PC-3 (cell line): ENCODE results near the gene HFM1. TPM values are rescaled to one million over a fixed set of nuclear protein-coding genes. Genes with fewer than 3 reads are reported as not detected.

Experiments used
- ATAC-seq: fragments of 200-7000 bp; cut with Tn5 transposase; 2 replicates; pipeline ENCODE4 v1.9.1; 2020; ENCODE audit warnings: mild to moderate bottlenecking, moderate library complexity
- BruUV-seq: library from RNA; stranded (reverse); fragments of 400-500 nt; replicated peaks from 2 replicates; lab custom pipeline; 2021; lab: Mats Ljungman, UMichigan
- CTCF ChIA-PET: fragments of 300-600 bp; sonication (Branson Sonifier 250); formaldehyde crosslinking; loops from one replicate; lab custom pipeline; 2022; ENCODE audit warnings: antibody characterized with exemption; lab: Charles Lee
- POLR2A ChIA-PET: fragments of 300-600 bp; sonication (Branson Sonifier 250); formaldehyde crosslinking; loops from one replicate; lab custom pipeline; 2022; ENCODE audit warnings: antibody characterized with exemption; ENCODE audit not compliant: unreplicated experiment; lab: Charles Lee
- DNase-seq: peaks from one replicate; pipeline ENCODE4 v3.0.0-alpha.2; 2015
- H2AFZ ChIP-seq: fragments of 300-600 bp; sonication (generic); 2 replicates; pipeline ENCODE4 v1.6.0; 2016; ENCODE audit warnings: antibody characterized with exemption, low read length
- H3F3A ChIP-seq: fragments of 300-600 bp; sonication (generic); one replicate; pipeline ENCODE4 v1.6.0; 2017; ENCODE audit warnings: antibody characterized with exemption, low read length, control low read depth, mild to moderate bottlenecking; ENCODE audit not compliant: unreplicated experiment
- H3K27ac ChIP-seq: fragments of 300-600 bp; sonication (generic); 2 replicates; pipeline ENCODE4 v1.5.1; 2016; ENCODE audit warnings: mild to moderate bottlenecking, low read length
- H3K27me3 ChIP-seq: fragments of 300-600 bp; sonication (generic); 2 replicates; pipeline ENCODE4 v1.6.1; 2016; ENCODE audit warnings: low read length, mixed read lengths
- H3K36me3 ChIP-seq: fragments of 300-600 bp; sonication (generic); 2 replicates; pipeline ENCODE4 v1.6.1; 2016; ENCODE audit warnings: low read depth, mixed run types, low read length, mixed read lengths
- H3K4me1 ChIP-seq: fragments of 300-600 bp; sonication (generic); 2 replicates; pipeline ENCODE4 v1.5.1; 2016; ENCODE audit warnings: low read length; ENCODE audit not compliant: insufficient read depth
- H3K4me2 ChIP-seq: fragments of 300-600 bp; sonication (generic); 2 replicates; pipeline ENCODE4 v1.6.0; 2016; ENCODE audit warnings: low read length
- H3K4me3 ChIP-seq: fragments of 300-600 bp; sonication (generic); 2 replicates; pipeline ENCODE4 v1.5.1; 2016; ENCODE audit warnings: mild to moderate bottlenecking, low read length, mixed read lengths
- H3K79me2 ChIP-seq: fragments of 300-600 bp; sonication (generic); 2 replicates; pipeline ENCODE4 v1.6.1; 2017; ENCODE audit warnings: low read length, mixed read lengths
- H3K9ac ChIP-seq: fragments of 300-600 bp; sonication (generic); 2 replicates; pipeline ENCODE4 v1.6.0; 2016; ENCODE audit warnings: mild to moderate bottlenecking, low read length
- H3K9me2 ChIP-seq: fragments of 300-600 bp; sonication (generic); replicated peaks from 2 replicates; pipeline ENCODE4 v1.6.1; 2016; ENCODE audit warnings: mixed run types, low read length, mixed read lengths
- H3K9me3 ChIP-seq: fragments of 300-600 bp; sonication (generic); 2 replicates; pipeline ENCODE4 v1.6.1; 2016; ENCODE audit warnings: low read length, mixed read lengths
- H4K20me1 ChIP-seq: fragments of 300-600 bp; sonication (generic); 2 replicates; pipeline ENCODE4 v1.6.1; 2016; ENCODE audit warnings: low read length, mixed read lengths
- CTCF ChIP-seq: fragments of 300-600 bp; sonication (generic); conservative IDR thresholded peaks from 2 replicates; pipeline ENCODE4 v1.5.1; 2017; ENCODE audit warnings: antibody characterized with exemption, low read depth, mild to moderate bottlenecking, low read length
- EZH2 ChIP-seq: fragments of 300-600 bp; sonication (generic); IDR thresholded peaks from one replicate; pipeline ENCODE4 v1.6.1; 2017; ENCODE audit warnings: antibody characterized with exemption, mild to moderate bottlenecking, low read length; ENCODE audit not compliant: unreplicated experiment
- EZH2phosphoT487 ChIP-seq: fragments of 300-600 bp; sonication (generic); IDR thresholded peaks from 2 replicates; pipeline ENCODE4 v1.6.1; 2018; ENCODE audit warnings: mild to moderate bottlenecking, antibody characterized with exemption, low read length, borderline replicate concordance
- intact Hi-C: fragments of 100-400 bp; cut with micrococcal nuclease; formaldehyde crosslinking; loops from 2 replicates; pipeline ENCODE4 v1.9.0; 2023
- total RNA-seq: library from RNA; depleted of rRNA; stranded (reverse); fragments of >200 nt; gene quantifications from 2 replicates; pipeline ENCODE4 v1.2.3, GENCODE V29; 2014

HFM1 gene
- total RNA-seq, 1 experiment from 2014 or later: not detected

DNA sequence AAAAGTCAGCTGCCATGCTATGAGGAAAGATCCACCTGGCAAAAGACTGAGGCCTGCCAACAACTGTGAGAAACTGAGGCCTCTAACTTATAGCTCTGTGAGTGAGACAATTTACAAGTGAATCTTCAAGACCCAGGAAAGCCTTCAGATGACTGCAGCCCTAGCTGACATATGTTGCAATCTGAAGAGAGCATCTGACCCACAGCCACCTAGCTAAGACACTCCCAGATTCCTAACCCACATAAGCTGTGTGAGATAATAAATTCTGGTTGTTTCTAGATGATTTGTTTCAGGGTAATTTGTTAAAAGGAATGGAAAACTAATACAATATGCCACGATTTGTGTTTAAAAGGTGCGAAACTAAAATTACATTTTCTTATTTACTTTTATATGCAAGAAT lies 55.1 kb downstream of the HFM1 start:
- TF ChIP-seq CTCF: no peak
- TF ChIP-seq EZH2phosphoT487: no peak
- no peak for TF ChIP-seq EZH2
- H3F3A ChIP-seq: no peaks in the 10 kb centered on the region
- DNase-seq (no peak), ATAC-seq (no peak)
- H3K4me3 ChIP-seq: no peak overlapping the region
- POLR2A ChIA-PET: no interaction called here
- H2AFZ ChIP-seq: no peak overlapping the region
- H3K36me3 ChIP-seq: no peaks in the 10 kb centered on the region
- no peak overlapping the region for H3K9ac ChIP-seq
- peaks cover 59% of the 10 kb centered on the region for H3K27me3 ChIP-seq
- H4K20me1 ChIP-seq: no peaks in the 10 kb centered on the region
- H3K9me3 ChIP-seq: no peaks in the 10 kb centered on the region
- no TSS peak for BruUV-seq
- no peak overlapping the region for H3K27ac ChIP-seq
- no peaks in the 10 kb centered on the region for H3K9me2 ChIP-seq
- no peaks in the 10 kb centered on the region for H3K79me2 ChIP-seq
- CTCF ChIA-PET: no interaction called here
- H3K4me1 ChIP-seq: no peaks in the 10 kb centered on the region
- H3K4me2 ChIP-seq: no peak overlapping the region
- intact Hi-C loops: no loop called here

- intact Hi-C loops: no loop called here
- H3K27me3 ChIP-seq: peaks cover 56% of the 10 kb centered on the region
- H3K4me2 ChIP-seq: no peak overlapping the region
- DNase-seq: no peak
- ATAC-seq: no peak
- no peak overlapping the region for H3K4me3 ChIP-seq
- no peak overlapping the region for H3K27ac ChIP-seq
- no peaks in the 10 kb centered on the region for H3K9me3 ChIP-seq
- no peaks in the 10 kb centered on the region for H3K9me2 ChIP-seq
- no TSS peak for BruUV-seq
- no peak overlapping the region for H2AFZ ChIP-seq
- CTCF ChIA-PET: no interaction called here
- no peaks in the 10 kb centered on the region for H3K4me1 ChIP-seq
- H3K36me3 ChIP-seq: no peaks in the 10 kb centered on the region
- H3K9ac ChIP-seq: no peak overlapping the region
- POLR2A ChIA-PET: no interaction called here
- TF ChIP-seq CTCF (no peak), EZH2phosphoT487 (no peak), EZH2 (no peak)
- no peaks in the 10 kb centered on the region for H3F3A ChIP-seq
- H4K20me1 ChIP-seq: no peaks in the 10 kb centered on the region
- H3K79me2 ChIP-seq: no peaks in the 10 kb centered on the region
Observed at GRCh38 chr1:91346824-91347223, 57.8 kb downstream of the HFM1 start.

GRCh38 chr1:91345395-91346005 lies 59.1 kb downstream of the HFM1 start:
- H3K27me3 ChIP-seq: peaks cover 59% of the 10 kb centered on the region
- BruUV-seq: no TSS peak
- no peak overlapping the region for H3K4me2 ChIP-seq
- H4K20me1 ChIP-seq: no peaks in the 10 kb centered on the region
- TF ChIP-seq CTCF: no peak
- no peak for TF ChIP-seq EZH2phosphoT487
- no peak for TF ChIP-seq EZH2
- POLR2A ChIA-PET: no interaction called here
- no peaks in the 10 kb centered on the region for H3F3A ChIP-seq
- no peaks in the 10 kb centered on the region for H3K4me1 ChIP-seq
- H3K79me2 ChIP-seq: no peaks in the 10 kb centered on the region
- no peak for ATAC-seq
- intact Hi-C loops: no loop called here
- H3K9me2 ChIP-seq: no peaks in the 10 kb centered on the region
- no peak overlapping the region for H3K27ac ChIP-seq
- CTCF ChIA-PET: no interaction called here
- no peak for DNase-seq
- H2AFZ ChIP-seq: no peak overlapping the region
- H3K4me3 ChIP-seq: no peak overlapping the region
- H3K36me3 ChIP-seq: no peaks in the 10 kb centered on the region
- no peak overlapping the region for H3K9ac ChIP-seq
- no peaks in the 10 kb centered on the region for H3K9me3 ChIP-seq
